ENCODE measurements around the gene HS1BP3. TPM values are rescaled to one million over a fixed set of nuclear protein-coding genes. Genes with fewer than 3 reads are reported as not detected.

The HS1BP3 gene, protein sequence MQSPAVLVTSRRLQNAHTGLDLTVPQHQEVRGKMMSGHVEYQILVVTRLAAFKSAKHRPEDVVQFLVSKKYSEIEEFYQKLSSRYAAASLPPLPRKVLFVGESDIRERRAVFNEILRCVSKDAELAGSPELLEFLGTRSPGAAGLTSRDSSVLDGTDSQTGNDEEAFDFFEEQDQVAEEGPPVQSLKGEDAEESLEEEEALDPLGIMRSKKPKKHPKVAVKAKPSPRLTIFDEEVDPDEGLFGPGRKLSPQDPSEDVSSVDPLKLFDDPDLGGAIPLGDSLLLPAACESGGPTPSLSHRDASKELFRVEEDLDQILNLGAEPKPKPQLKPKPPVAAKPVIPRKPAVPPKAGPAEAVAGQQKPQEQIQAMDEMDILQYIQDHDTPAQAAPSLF
- total RNA-seq, result 10 to 100 TPM; 23.3 to 38.2 (median 34.2) TPM

GRCh38 chr2:20650877-20651730 lies at the start of gene HS1BP3:
Gene HS1BP3 (minus strand): TSS chr2:20651098. CDS start chr2:20651063, 35 bp downstream.
- WGBS, result 2% methylated on average over 10 of the region's 72 CpGs
- Histone ChIP-seq H3K9me3 (no peaks in the 10 kb centered on the region), H3K4me1 (peaks cover 36% of the 10 kb centered on the region), H3K4me3 (peak within 1 kb of the TSS; percentile 81), H3K27me3 (no peaks in the 10 kb centered on the region), H3K27ac (peak within 1 kb of the TSS; percentile 87), H3K36me3 (no peaks in the 10 kb centered on the region)
- DNase-seq (ENCODE audit: low spot score in 2 of 2), result peak; percentile 87 to 89
- TF ChIP-seq CTCF (IDR thresholded peaks at IDR 0.05), result peak; percentile 94 to 100
- peak; percentile 8 to 75 for TF ChIP-seq POLR2A (IDR thresholded peaks at IDR 0.05)
- peak in 1 of 3 donors; percentile 34 for TF ChIP-seq POLR2AphosphoS5 (IDR thresholded peaks at IDR 0.05)
- no peak for TF ChIP-seq EP300 (IDR thresholded peaks at IDR 0.05)

DNA sequence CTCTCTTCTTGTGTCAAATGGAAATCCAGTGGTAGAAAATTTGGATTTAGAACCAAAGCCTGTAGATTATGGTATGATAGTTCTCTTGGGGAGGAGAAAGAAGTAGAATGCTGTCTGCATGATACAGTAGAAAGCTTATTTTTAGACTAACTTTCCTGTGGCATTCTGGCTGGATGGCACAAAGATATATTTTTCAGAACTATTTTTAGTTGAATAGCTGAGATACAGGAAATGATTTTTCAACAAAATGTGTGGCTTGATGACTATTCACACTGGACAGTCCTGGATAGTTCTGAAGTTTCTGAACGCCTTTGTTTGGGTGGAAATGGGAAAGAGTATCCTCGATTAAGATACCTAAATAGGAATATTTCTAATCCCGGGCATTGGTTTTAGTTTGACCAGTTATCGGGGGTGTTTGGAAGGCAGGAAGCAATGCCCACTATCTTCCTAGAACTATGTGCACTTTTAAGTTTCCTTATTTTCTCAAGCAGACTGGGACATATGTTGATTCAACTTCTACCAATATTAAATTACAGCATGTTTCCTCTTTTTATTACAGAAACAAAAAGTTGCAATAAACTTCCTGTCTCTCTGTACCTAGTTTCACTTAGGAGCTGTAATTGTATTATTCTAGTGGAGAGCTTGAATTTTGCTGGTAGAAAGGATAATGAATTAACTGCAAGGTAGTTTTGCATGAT lies 48.2 kb upstream of the HS1BP3 start:
- Histone ChIP-seq H3K27ac (no peak overlapping the region), H3K9me3 (no peaks in the 10 kb centered on the region), H3K27me3 (no peaks in the 10 kb centered on the region), H3K36me3 (no peaks in the 10 kb centered on the region), H3K4me1 (no peaks in the 10 kb centered on the region), H3K4me3 (no peak overlapping the region)
- DNase-seq (ENCODE audit: low spot score in 2 of 2), result no peak
- whole genome bisulfite sequencing, result 63% methylated on average over 4 of the region's 4 CpGs
- TF ChIP-seq EP300 (IDR thresholded peaks at IDR 0.05), result no peak
- TF ChIP-seq CTCF (IDR thresholded peaks at IDR 0.05), result no peak
- TF ChIP-seq POLR2AphosphoS5 (IDR thresholded peaks at IDR 0.05), result no peak
- TF ChIP-seq POLR2A (IDR thresholded peaks at IDR 0.05), result no peak

- WGBS, result 100% methylated on average over 2 of the region's 2 CpGs
- TF ChIP-seq POLR2A (IDR thresholded peaks at IDR 0.05) (no peak), CTCF (IDR thresholded peaks at IDR 0.05) (no peak), POLR2AphosphoS5 (IDR thresholded peaks at IDR 0.05) (no peak), EP300 (IDR thresholded peaks at IDR 0.05) (no peak)
- no peak overlapping the region for H3K27ac ChIP-seq
- no peaks in the 10 kb centered on the region for H3K4me1 ChIP-seq
- no peaks in the 10 kb centered on the region for H3K9me3 ChIP-seq
- no peaks in the 10 kb centered on the region for H3K36me3 ChIP-seq
- H3K4me3 ChIP-seq, result no peak overlapping the region
- no peaks in the 10 kb centered on the region for H3K27me3 ChIP-seq
- DNase-seq (ENCODE audit: low spot score in 2 of 2), result no peak
Measured at GRCh38 chr2:20697322-20697934, 46.5 kb upstream of the HS1BP3 start.

- Histone ChIP-seq H3K27ac (no peak overlapping the region), H3K27me3 (no peaks in the 10 kb centered on the region), H3K36me3 (no peaks in the 10 kb centered on the region), H3K4me1 (no peaks in the 10 kb centered on the region), H3K9me3 (no peaks in the 10 kb centered on the region), H3K4me3 (no peak overlapping the region)
- 100% methylated on average over 2 of the region's 2 CpGs for WGBS
- TF ChIP-seq POLR2A (IDR thresholded peaks at IDR 0.05), result no peak
- TF ChIP-seq CTCF (IDR thresholded peaks at IDR 0.05), result no peak
- no peak for TF ChIP-seq EP300 (IDR thresholded peaks at IDR 0.05)
- TF ChIP-seq POLR2AphosphoS5 (IDR thresholded peaks at IDR 0.05), result no peak
- DNase-seq (ENCODE audit: low spot score in 2 of 2), result no peak
Measured at GRCh38 chr2:20696366-20696765, 45.5 kb upstream of the HS1BP3 start.
